HepG2 (cell line): ENCODE measurements around the gene NFATC3. TPM values are rescaled to one million over a fixed set of nuclear protein-coding genes. Genes with fewer than 3 reads are reported as not detected.

Experiments used
- ATAC-seq: fragments of 200-7000 bp; cut with Tn5 transposase; 3 replicates; pipeline ENCODE4 v1.9.1; 2020; ENCODE audit warnings: mild to moderate bottlenecking, moderate library complexity
- BruUV-seq: library from RNA; stranded (reverse); fragments of 400-500 nt; replicated peaks from 2 replicates; lab custom pipeline; 2021; lab: Mats Ljungman, UMichigan
- CTCF ChIA-PET: fragments of 300-600 bp; formaldehyde crosslinking; extraction: SDS; loops from one replicate; lab custom pipeline; 2021; ENCODE audit warnings: low total read pairs, inconsistent platforms, low intra/inter-chr PET ratio; lab: Yijun Ruan, JAX
- POLR2A ChIA-PET: fragments of 350-600 bp; sonication (Branson Sonifier 250); formaldehyde crosslinking; loops from one replicate; lab custom pipeline; 2020; ENCODE audit warnings: antibody characterized with exemption, inconsistent platforms; lab: Yijun Ruan, JAX
- DNase-seq: peaks from one replicate; pipeline ENCODE4 v3.0.0-alpha.2; 2015; ENCODE audit warnings: low spot score
- FAIRE-seq: peaks from 3 replicates; lab custom pipeline; 2011; peaks lifted over from hg19 to GRCh38; lab: Jason Lieb, UNC
- H2AFZ ChIP-seq: one replicate; pipeline ENCODE4 v1.6.1; 2011; ENCODE audit warnings: low read length, inconsistent platforms
- H3K27ac ChIP-seq: fragments of 300-600 bp; 3 replicates; pipeline ENCODE4 v1.8.0; 2011; ENCODE audit warnings: mixed run types, mild to moderate bottlenecking, mixed read lengths, low read length, inconsistent platforms; ENCODE audit not compliant: insufficient read depth; ENCODE audit errors: extremely low read length
- H3K27me3 ChIP-seq, 2 experiments: fragments of 200-600 bp in 1 of 2; 2 replicates in 1 of 2; 3 replicates in 1 of 2; pipeline versions ENCODE4 v1.6.0 to v1.8.0; 2011; ENCODE audit warnings: low read length in 2 of 2, mild to moderate bottlenecking in 2 of 2, moderate library complexity in 2 of 2, inconsistent platforms in 1 of 2; ENCODE audit not compliant: insufficient read depth in 2 of 2, control insufficient read depth in 1 of 2
- H3K36me3 ChIP-seq, 2 experiments: fragments of 200-600 bp in 1 of 2; replicated peaks in 1 of 2; 2 replicates in 1 of 2; 3 replicates in 1 of 2; pipeline versions ENCODE4 v1.5.1 to v1.8.0; 2011; ENCODE audit warnings: low read length in 2 of 2, inconsistent platforms in 1 of 2; ENCODE audit not compliant: insufficient read depth in 2 of 2, control insufficient read depth in 1 of 2
- H3K4me1 ChIP-seq: 2 replicates; pipeline ENCODE4 v1.5.1; 2012; ENCODE audit warnings: low read length, inconsistent platforms; ENCODE audit not compliant: insufficient read depth
- H3K4me2 ChIP-seq: 2 replicates; pipeline ENCODE4 v1.6.0; 2011; ENCODE audit warnings: low read depth, low read length, inconsistent platforms
- H3K4me3 ChIP-seq, 3 experiments: fragments of 200-600 bp in 1 of 3; sonication (generic), shearing (Covaris generic) in 1 of 3; replicated peaks in 1 of 3; 2 replicates each; pipeline ENCODE4 v1.5.1; 2011 to 2016; ENCODE audit warnings: low read length in 3 of 3, inconsistent platforms in 2 of 3, low read depth in 2 of 3, mild to moderate bottlenecking in 2 of 3, control low read depth in 1 of 3, mixed read lengths in 1 of 3; ENCODE audit not compliant: insufficient read depth in 1 of 3
- H3K79me2 ChIP-seq: one replicate; pipeline ENCODE4 v1.6.1; 2011; ENCODE audit warnings: low read length, inconsistent platforms; ENCODE audit not compliant: insufficient read depth
- H3K9ac ChIP-seq: 2 replicates; pipeline ENCODE4 v1.6.0; 2011; ENCODE audit warnings: mild to moderate bottlenecking, low read depth, low read length, inconsistent platforms; ENCODE audit not compliant: insufficient read depth
- H3K9me3 ChIP-seq: 2 replicates; pipeline ENCODE4 v1.5.1; 2012; ENCODE audit warnings: mild to moderate bottlenecking, low read length
- H4K20me1 ChIP-seq: 2 replicates; pipeline ENCODE4 v1.6.0; 2011; ENCODE audit warnings: inconsistent platforms, mild to moderate bottlenecking, low read length, moderate library complexity; ENCODE audit not compliant: insufficient read depth
- JUND ChIP-seq: sonication (generic); formaldehyde crosslinking; IDR thresholded peaks from 2 replicates; pipeline ENCODE4 v1.8.0; 2022; ENCODE audit warnings: mild to moderate bottlenecking, missing genetic modification reagents
- ZNF281 ChIP-seq: sonication (generic); formaldehyde crosslinking; IDR thresholded peaks from 2 replicates; pipeline ENCODE4 v1.4.0; 2020; ENCODE audit warnings: missing genetic modification reagents, borderline replicate concordance
- WGBS: methylation state at CpG from one replicate; pipeline ENCODE4 v1.1.6; 2017; ENCODE audit warnings: low lambda C conversion rate; 5-methylcytosine and 5-hydroxymethylcytosine counted together
- in situ Hi-C: cut with HindIII; loops from 2 replicates; pipeline ENCODE4 v1.10.0; 2017; ENCODE audit warnings: low pct_unique_long_range_greater_than_20kb; ENCODE audit not compliant: extremely low pct_ligation_motif_present
- intact Hi-C: fragments of 100-400 bp; cut with micrococcal nuclease; formaldehyde crosslinking; loops from one replicate; pipeline ENCODE4 v1.10.0; 2022; ENCODE audit not compliant: unreplicated experiment
- polyA plus RNA-seq, 8 experiments: library from polyadenylated mRNA; depleted of rRNA in 3 of 8; stranded (reverse) in 7 of 8; unstranded in 1 of 8; fragments of >200 nt; fragmentation: Illumina TruSeq in 4 of 8; extraction: Trizol in 4 of 8; gene quantifications; 2 replicates each; pipeline versions ENCODE4 v1.2.1 to v1.2.3, GENCODE V29; 2011 to 2016; ENCODE audit warnings: low read depth in 4 of 8, missing spikeins in 1 of 8, mixed read lengths in 1 of 8; ENCODE audit not compliant: insufficient read depth in 1 of 8
- total RNA-seq, 5 experiments: library from RNA; depleted of rRNA; stranded (reverse); fragments of >200 nt; fragmentation: Illumina TruSeq; extraction: Trizol; gene quantifications; 2 replicates each; pipeline ENCODE4 v1.2.3, GENCODE V29; 2016; ENCODE audit warnings: low read depth in 1 of 5
- TF ChIP-seq, protein P1 (sequence below): sonication (generic); formaldehyde crosslinking; IDR thresholded peaks from 2 replicates; pipeline ENCODE4 v1.4.0; 2020; ENCODE audit warnings: missing genetic modification reagents, borderline replicate concordance

Gene NFATC3
- total and polyA plus RNA-seq, 2 of the 13 experiments (the other 11 are each of a cell fraction or from before 2014, with no cell fraction given) = 52.6 to 62.7 TPM

DNA sequence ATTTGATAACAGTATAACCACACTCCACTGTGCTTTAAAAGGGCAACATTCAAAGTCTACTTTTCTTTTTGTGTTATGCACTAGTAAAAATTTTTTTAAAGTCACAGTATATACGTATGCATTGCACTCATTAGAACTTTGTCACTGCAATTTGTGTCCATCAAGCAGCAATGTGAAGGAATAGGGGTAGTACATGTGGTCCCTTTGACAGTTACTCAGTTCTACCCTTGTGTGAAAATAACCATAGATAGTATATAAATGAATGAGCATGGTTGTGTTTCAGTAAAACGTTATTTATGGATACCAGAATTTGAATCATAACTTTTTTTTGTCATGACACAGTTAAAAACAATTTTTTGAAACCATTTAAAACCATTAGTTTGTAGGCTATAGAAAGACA is 30.7 kb downstream of the NFATC3 start:
- in situ Hi-C loops = no loop called here
- ChIA-PET CTCF (interaction anchor here (1.9 kb wide), 1 partner anchor 22 kb away, joined by 12 read pairs; no protein-coding TSS in a partner anchor), POLR2A (interaction anchor here (5.4 kb wide), 1 partner anchor 31 kb away, joined by 65 read pairs; the partner anchor contains the start of gene NFATC3)
- ATAC-seq = no peak
- no peak overlapping the region for H3K27ac ChIP-seq
- DNase-seq = no peak
- peaks cover 19% of the 10 kb centered on the region for H4K20me1 ChIP-seq
- H3K79me2 ChIP-seq = peaks cover 96% of the 10 kb centered on the region
- peaks cover 6% of the 10 kb centered on the region; the same call in 1 of the 2 replicates for H3K9me3 ChIP-seq
- TF ChIP-seq ZNF281 (CRISPR knock-in tag) (no peak), JUND (CRISPR knock-in tag) (no peak)
- TF ChIP-seq, protein P1, sequence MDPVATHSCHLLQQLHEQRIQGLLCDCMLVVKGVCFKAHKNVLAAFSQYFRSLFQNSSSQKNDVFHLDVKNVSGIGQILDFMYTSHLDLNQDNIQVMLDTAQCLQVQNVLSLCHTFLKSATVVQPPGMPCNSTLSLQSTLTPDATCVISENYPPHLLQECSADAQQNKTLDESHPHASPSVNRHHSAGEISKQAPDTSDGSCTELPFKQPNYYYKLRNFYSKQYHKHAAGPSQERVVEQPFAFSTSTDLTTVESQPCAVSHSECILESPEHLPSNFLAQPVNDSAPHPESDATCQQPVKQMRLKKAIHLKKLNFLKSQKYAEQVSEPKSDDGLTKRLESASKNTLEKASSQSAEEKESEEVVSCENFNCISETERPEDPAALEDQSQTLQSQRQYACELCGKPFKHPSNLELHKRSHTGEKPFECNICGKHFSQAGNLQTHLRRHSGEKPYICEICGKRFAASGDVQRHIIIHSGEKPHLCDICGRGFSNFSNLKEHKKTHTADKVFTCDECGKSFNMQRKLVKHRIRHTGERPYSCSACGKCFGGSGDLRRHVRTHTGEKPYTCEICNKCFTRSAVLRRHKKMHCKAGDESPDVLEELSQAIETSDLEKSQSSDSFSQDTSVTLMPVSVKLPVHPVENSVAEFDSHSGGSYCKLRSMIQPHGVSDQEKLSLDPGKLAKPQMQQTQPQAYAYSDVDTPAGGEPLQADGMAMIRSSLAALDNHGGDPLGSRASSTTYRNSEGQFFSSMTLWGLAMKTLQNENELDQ = no peak
- no TSS peak for BruUV-seq
- peaks cover 76% of the 10 kb centered on the region for H3K4me1 ChIP-seq
- no peaks in the 10 kb centered on the region for H3K27me3 ChIP-seq
- H3K36me3 ChIP-seq = peaks cover 0 to 3% of the 10 kb centered on the region in 2 experiments; a peak in 2 of 5 replicates
- FAIRE-seq = no peak
- WGBS = 85% methylated on average over 2 of the region's 2 CpGs
- no peak overlapping the region for H3K4me3 ChIP-seq
- intact Hi-C loops = no loop called here
- H2AFZ ChIP-seq = no peak overlapping the region
- no peak overlapping the region for H3K9ac ChIP-seq
- no peak overlapping the region for H3K4me2 ChIP-seq
